Activated CD8-positive, alpha-beta memory T cell treated with anti-CD3 and anti-CD28 coated beads for 1 hour (primary cell): ENCODE data around the gene ATP10A.
A peak's percentile ranks its signal among the peaks of the same experiment; 100 is the strongest.

Source experiments
- DNase-seq, 2 donors: peaks; one replicate each; pipeline ENCODE4 v3.0.0-alpha.2; 2020; ENCODE audit warnings: low read depth in 1 of 2; ENCODE audit errors: extremely low read depth in 1 of 2

Gene ATP10A

DNA sequence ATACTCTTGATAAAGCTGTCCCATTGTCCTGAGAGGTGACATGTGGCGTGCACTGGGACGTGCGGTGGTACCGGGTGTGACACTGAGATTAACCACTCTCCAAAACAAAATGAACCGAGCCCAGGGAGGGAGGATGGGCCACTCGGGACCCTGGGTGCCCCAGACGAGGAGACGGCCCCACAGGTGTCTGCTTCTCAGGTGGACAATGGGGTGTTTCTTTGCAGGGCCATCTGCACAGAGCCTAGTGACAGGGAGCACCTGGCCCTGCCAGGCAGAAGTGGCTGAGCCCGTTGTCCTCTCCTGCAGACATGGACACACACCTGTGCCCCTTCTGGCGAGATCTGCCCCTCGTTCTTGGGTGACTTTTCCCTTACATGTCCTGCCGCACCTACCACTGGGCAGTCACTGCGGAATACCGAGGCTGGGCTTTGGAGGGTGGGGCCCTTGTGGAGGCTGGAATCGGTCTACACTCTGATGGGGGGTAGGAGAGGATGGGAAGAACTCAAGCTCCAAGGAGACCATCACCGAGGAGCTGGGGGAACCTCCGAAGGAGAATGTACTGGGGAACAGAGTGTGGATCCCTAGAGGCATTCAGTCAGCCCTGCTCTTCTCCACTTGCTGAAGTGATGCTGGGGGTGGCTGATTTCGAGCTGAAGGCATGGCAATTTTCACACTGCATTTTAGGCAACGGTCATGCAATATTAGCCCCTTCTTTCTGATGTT, 153.5 kb downstream of the ATP10A start:
- no peak for DNase-seq

GRCh38 chr15:25708391-25708790, 154.7 kb downstream of the ATP10A start:
- no peak for DNase-seq

DNA sequence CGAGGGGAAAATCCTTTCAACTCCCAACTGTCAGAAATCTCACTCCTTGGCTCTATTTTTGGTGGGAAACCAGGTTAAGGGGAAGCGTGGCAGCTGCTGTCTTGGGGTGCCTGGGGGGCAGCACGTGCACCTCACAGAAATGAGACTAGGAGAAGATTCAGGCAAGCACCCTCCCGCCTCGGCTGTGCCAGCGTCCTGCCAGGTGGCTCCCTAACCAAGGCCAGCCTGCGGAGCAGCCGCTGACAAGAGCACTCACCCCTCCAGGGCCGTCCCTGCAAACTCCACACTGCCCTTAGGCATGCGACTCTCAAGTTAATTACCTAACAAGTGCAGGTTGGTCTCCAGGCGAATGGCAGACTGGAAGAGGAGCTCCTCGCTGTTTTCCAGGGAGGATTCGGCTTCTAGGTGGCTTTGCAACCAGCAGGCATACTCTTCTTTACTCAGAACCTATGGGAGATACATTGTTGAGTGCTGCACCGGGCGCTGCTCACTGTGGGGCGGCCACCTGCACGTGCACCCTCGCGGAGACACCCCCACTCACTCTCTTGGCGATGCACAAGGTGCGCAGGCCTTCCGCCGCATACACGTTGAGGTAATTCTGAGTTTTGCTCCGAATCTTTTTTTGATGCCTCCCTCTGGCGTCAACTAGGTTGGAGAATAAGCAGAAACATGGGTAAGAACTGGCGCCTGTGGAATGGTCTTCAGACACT, 155.3 kb downstream of the ATP10A start:
- no peak for DNase-seq

GRCh38 chr15:25706176-25706955, 156.8 kb downstream of the ATP10A start:
- DNase-seq = no peak

- no peak for DNase-seq
Observed at GRCh38 chr15:25705433-25706115, 157.6 kb downstream of the ATP10A start.

DNA sequence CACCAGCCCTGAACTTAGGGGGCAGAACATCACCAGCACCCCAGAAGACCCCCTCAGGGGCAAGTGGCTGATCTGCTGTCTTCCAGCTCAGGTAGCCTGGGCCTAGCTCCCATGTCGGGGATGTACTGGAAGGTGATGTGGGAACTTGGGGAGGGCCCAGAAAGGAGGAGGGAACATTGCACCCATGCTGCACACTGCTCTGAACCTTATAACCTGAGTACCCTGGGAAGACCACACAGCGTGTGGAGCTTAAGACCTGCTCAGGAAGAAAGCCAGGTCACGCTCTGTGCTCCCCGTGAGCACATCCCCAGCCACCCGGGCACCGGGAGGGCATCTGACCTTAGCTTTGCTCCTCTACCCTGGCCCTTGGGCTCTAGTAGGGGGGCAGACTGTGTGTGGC, 159.4 kb downstream of the ATP10A start:
- DNase-seq = no peak

DNA sequence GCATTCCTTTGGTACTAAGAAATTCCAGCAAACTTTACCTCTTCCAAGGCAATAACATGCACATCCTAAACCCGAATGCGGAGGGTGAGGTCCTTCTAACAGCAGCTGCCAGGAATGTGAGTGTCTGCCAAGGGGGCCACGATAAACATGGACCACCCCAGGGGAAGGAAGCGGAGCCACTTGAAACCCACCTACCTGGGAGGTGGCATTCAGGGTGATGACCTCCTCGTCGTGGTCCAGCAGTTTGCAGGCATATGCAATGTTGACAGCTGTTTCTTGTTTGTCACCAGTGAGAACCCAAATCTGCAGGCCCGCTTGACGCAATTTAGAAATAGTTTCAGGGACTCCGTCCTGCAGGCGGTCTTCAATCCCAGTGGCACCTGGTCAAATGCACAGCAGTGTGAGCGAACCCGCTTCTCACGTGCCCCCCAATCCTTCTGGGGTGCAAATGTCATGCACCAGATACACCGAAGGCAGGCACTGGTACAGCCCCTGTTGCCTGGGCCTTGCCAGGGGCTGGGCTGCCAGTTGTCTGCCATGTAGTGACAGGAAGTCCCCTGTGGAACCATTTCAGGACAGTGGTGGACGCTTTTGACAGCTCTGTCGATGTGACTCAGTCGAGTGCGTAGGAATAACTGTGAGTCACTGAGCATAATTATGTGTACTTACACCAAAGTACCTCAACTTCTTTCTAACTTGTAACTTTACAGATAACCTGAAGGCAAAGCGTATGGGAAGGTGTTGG, 161.2 kb downstream of the ATP10A start:
- no peak for DNase-seq

DNA sequence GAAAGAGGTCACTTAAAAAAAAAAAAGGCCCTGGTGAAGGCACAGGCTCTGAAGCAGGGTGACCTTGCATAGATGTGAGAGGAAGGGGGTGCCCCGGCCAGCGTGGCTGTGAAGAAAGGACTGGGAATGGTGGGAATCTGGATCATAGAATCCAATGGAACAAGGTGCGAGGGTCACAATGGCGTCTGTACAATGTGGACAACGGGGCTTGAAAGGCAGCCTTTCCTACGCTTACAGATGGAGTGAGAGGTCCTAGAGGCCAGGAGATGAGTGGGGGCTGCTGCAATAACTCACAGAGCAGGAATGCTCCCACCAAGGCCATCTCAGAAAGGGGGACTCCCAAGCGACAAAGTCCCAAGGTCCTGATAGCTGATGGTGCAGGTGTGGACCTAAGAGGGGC, 162.2 kb downstream of the ATP10A start:
- DNase-seq = no peak

DNA sequence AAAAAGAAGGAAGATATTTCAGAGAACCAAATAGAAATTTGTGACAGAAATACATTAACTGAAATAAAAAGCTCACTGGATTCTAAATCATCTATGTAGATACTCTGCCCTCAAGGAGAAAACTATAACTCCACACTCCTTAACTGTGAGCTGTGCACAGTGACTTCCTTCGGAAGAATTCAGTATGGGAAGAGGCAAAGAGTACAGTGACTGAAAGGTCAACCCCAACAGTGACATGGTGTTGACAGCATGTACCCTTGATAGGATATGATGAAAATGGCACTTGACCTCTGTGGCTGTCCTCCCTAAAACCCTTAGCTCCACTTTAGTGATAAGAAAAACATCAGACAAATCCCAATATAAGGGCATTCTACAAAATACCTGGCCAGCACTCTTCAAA, 165.5 kb downstream of the ATP10A start:
- no peak for DNase-seq

- DNase-seq = no peak
Observed at GRCh38 chr15:25695875-25696760, 167.0 kb downstream of the ATP10A start.

- no peak for DNase-seq
Observed at GRCh38 chr15:25694823-25695312, 168.3 kb downstream of the ATP10A start.

- DNase-seq = no peak
Observed at GRCh38 chr15:25694239-25694584, 168.9 kb downstream of the ATP10A start.

- peak in 1 of 2 donors; percentile 11 for DNase-seq
Observed at GRCh38 chr15:25693321-25694238, 169.5 kb downstream of the ATP10A start.

DNA sequence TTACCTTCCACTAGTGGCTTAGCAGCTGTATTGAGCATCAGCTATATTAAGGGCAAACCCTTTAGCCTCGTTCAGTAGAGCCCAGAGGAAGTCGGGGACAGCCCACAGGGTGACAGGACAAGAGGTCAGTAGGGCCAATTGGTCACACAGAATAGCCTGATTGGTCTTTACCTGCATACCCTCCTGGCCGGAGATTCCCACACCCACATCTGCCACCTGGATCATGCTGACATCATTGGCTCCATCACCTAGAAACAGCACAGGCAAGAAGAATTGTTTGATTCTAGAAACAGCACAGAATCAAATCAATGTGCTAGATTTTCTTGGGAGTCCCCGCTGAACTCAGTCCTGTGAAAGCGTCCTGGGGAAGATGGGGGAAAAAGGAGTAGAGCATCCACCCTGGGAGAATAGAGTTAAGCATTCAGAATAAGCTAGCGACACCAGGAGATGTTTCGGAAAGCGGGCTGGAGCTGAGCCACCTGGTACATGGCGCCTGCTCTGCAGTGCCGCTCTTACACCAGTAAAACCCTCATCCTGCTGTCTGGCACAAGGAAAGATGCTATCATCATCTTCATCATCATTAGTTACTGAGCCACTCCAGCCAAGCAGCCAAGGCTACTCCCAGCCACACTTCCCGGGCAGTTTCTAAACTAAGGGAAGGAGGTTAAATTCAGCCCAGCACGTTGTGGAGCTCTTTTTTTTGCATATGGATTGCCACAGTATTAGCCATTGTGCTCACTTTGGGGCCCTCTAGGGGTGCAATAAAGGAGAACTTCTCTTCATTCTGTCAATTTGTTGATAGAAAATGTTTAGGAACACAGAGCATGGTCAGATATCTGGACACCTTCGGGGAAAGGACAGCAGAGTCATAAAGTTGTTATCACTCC, 171.3 kb downstream of the ATP10A start:
- DNase-seq = no peak

- DNase-seq = no peak
Observed at GRCh38 chr15:25690673-25691543, 172.2 kb downstream of the ATP10A start.

- DNase-seq = no peak
Observed at GRCh38 chr15:25689592-25689991, 173.5 kb downstream of the ATP10A start.
